ENCODE data around the gene BCAS4.
"Not testable (repeated sequence)": the region's sequence is repeated elsewhere in the genome, so short reads cannot be mapped to it uniquely, and the experiment has no call there.

BCAS4 gene

DNA sequence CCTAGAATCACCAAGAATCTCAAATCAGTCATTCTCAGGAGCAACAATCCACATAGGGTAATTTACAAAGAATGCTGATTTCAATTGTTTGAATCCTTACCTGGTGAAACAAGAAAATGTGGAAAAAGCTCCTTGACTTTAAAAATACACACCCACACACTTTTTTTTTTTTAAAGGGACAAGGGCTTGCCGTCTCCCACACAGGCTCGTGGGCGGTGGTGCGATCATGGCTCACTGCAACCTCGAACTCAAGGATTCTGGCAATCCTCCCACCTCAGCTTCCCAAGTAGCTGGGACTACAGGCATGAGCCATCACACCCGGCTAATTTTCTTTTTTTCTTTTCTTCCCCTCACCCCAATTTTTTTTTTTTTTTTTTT, 32.8 kb upstream of the BCAS4 start:
- Histone ChIP-seq H3K4me1 (peaks cover 12% of the 10 kb centered on the region), H3K4me3 (ENCODE audit: low read depth, low read length) (no peak overlapping the region), H3K36me3 (no peaks in the 10 kb centered on the region), H3K27me3 (no peaks in the 10 kb centered on the region), H3K9me3 (no peaks in the 10 kb centered on the region)
- no peak for DNase-seq
- no peak for TF ChIP-seq CTCF (IDR thresholded peaks at IDR 0.05; ENCODE audit: low read depth, low read length)

GRCh38 chr20:50762435-50763220, 32.2 kb upstream of the BCAS4 start:
- no peaks in the 10 kb centered on the region for H3K27me3 ChIP-seq
- no peak for TF ChIP-seq CTCF (IDR thresholded peaks at IDR 0.05; ENCODE audit: low read depth, low read length)
- H3K36me3 ChIP-seq, result no peaks in the 10 kb centered on the region
- no peaks in the 10 kb centered on the region for H3K9me3 ChIP-seq
- no peak overlapping the region for H3K4me3 ChIP-seq (ENCODE audit: low read depth, low read length)
- H3K4me1 ChIP-seq, result peaks cover 12% of the 10 kb centered on the region
- DNase-seq, result peak; percentile 46

DNA sequence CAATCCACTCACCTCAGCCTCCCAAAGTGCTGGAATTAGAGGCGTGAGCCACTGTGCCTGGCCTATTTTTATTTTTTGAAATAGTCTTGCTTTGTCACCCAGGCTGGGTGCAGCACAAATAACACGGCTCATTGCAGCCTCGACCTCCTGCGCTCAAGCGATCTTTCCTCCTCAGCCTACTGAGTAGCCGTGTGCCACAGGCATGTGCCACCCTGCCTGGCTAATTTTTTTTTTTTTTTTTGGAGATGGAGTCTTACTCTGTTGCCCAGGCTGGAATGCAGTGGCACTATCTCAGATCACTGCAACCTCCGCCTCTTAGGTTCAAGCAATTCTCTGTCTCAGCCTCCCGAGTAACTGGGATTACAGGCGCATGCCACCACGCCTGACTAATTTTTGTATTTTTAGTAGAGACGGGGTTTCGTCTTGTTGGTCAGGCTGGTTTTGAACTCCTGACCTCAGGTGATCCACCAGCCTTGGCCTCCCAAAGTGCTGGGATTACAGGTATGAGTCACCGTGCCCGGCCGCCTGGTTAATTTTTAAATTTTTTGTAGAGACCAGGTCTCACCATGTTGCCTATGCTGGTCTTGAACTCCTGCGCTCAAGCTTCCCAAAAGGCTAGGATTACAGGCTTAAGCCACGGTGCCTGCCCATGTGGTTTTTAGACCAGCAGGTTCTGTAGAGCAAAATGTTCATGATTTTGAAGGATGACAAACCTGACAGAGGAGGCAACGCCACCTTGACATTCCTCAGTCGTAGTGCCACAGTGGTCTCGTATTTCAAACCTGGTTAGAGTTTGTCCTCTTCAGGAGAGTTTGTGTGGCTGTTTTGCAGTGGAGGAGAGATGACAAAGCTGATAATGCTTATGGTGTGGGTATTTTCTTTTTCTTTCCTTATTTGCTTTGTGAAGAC, 31.1 kb upstream of the BCAS4 start:
- peaks cover 12% of the 10 kb centered on the region for H3K4me1 ChIP-seq
- not testable (repeated sequence) for H3K36me3 ChIP-seq; H3K27me3 ChIP-seq; H3K4me3 ChIP-seq (ENCODE audit: low read depth, low read length); DNase-seq; H3K9me3 ChIP-seq

- peaks cover 12% of the 10 kb centered on the region for H3K4me1 ChIP-seq
- not testable (repeated sequence) for DNase-seq; H3K36me3 ChIP-seq; H3K27me3 ChIP-seq; H3K4me3 ChIP-seq (ENCODE audit: low read depth, low read length); H3K9me3 ChIP-seq
Measured at GRCh38 chr20:50765251-50765650, 29.6 kb upstream of the BCAS4 start.

DNA sequence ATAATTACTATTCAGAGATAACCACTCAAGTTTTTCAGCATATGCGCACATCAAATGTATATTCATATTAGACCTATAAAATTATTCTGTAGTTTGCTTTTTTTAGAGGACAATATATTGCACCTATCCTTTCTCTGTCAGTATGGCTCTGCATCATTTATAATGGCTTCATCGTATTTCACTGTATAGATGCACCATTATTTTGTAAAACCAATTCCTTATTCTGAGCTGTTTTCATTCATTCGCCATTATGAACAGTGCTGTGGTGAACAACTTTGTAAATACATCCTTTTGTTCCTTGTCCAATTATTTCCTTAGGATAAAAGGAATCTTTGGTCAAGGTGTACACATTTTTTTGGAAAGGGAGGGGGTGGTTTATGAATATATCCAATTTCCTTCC, 29.2 kb upstream of the BCAS4 start:
- H3K4me3 ChIP-seq (ENCODE audit: low read depth, low read length), result no peak overlapping the region
- no peaks in the 10 kb centered on the region for H3K36me3 ChIP-seq
- no peaks in the 10 kb centered on the region for H3K9me3 ChIP-seq
- H3K4me1 ChIP-seq, result peaks cover 12% of the 10 kb centered on the region
- no peaks in the 10 kb centered on the region for H3K27me3 ChIP-seq
- TF ChIP-seq CTCF (IDR thresholded peaks at IDR 0.05; ENCODE audit: low read depth, low read length), result no peak
- DNase-seq, result no peak

DNA sequence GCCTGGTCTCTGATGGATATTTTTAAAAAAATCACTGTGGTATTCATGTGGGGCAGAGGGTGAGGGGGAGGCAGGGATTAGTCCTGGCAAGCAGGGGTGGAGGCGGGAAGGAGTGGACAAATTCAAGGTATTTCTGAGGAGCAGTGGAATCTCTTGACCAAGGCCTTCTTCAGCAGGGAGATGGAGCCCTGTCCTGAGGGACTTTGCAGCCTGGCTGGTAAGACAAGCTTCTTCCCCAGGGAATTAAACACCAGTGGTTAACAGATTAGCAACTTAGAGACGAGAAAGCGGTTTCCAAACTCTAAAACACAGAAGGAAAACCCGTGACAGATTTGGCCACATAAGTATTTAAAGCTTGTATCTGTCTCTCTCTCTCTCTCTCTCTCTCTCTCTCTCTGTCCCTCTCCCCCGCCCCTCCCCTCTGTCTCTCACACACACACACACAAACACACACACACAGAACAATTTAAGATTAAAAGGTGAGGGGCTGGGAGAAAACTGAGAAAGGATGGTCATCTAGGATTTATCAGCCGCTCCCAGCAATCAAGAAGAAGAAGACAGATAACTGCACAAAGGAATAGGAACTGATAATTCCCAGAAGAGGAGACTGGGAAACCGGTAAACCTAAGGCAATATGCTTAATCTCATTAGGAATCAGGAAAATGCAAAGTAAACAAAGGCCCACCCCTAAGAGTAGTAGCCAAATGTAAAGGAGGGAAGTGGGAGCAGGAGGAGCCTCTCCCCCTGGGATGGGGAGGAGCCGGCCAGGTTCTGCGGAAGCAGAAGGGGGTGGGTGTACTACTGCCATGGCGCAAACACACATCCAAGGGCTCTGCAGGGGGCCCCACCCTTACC, 27.7 kb upstream of the BCAS4 start:
- not testable (repeated sequence) for H3K4me3 ChIP-seq (ENCODE audit: low read depth, low read length); DNase-seq

GRCh38 chr20:50768991-50769390, 25.9 kb upstream of the BCAS4 start:
- not testable (repeated sequence) for H3K27me3 ChIP-seq; H3K4me3 ChIP-seq (ENCODE audit: low read depth, low read length); DNase-seq; H3K9me3 ChIP-seq; H3K4me1 ChIP-seq; H3K36me3 ChIP-seq

More for the DNA sequence above, 27.7 kb upstream of the BCAS4 start:
- not testable (repeated sequence) for H3K9me3 ChIP-seq, H3K36me3 ChIP-seq, H3K4me1 ChIP-seq, H3K27me3 ChIP-seq

- DNase-seq, H3K4me1 ChIP-seq: not testable (repeated sequence)
Measured at GRCh38 chr20:50769551-50770085, 25.2 kb upstream of the BCAS4 start.

DNA sequence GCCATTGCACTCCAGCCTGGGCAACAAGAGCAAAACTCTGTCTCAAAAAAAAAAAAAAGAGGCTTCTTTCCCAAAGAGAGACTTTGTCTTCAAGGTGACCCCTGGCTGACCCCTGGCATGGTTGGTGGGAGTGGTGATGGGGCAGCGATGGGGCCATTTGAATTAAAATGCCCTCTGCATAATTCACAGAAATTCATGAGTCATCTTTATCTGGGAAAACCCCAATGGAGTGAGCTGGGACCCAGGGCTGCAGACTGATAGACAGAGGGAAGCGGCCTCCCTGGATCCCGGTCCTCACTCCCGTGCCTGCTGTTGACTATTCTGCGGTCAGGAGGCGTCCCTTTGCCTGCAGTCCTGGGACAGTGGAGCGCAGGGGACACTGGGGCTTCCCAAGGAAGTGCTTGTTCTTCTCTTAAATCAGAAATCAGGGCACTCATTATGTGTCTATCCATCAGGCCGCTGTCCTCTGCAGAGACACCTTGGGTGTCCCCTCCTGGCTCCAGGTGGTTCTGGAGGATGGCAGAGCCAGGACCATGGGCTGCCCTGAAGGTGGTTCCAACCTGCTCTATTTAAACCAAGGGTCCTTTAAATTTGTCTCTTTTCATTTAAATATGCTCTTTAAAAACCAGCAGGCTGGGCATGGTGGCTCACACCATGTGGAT, 23.3 kb upstream of the BCAS4 start:
- not testable (repeated sequence) for H3K9me3 ChIP-seq; H3K27me3 ChIP-seq; H3K4me3 ChIP-seq (ENCODE audit: low read depth, low read length); H3K36me3 ChIP-seq; DNase-seq; H3K4me1 ChIP-seq

More at GRCh38 chr20:50769551-50770085, 25.2 kb upstream of the BCAS4 start:
- H3K4me3 ChIP-seq (ENCODE audit: low read depth, low read length); H3K36me3 ChIP-seq; H3K9me3 ChIP-seq; H3K27me3 ChIP-seq: not testable (repeated sequence)
